Measurements from ENCODE around the gene MR1. TPM values are rescaled to one million over a fixed set of nuclear protein-coding genes. Genes with fewer than 3 reads are reported as not detected.

Gene MR1
- total and polyA plus RNA-seq, 2 donors from 2014 or later = 15.2 to 29.3 TPM

GRCh38 chr1:181083842-181084605 lies 50.2 kb downstream of the MR1 start:
- intact Hi-C loops (cut with DNase I) = loop anchor here (10.0 kb wide), 1 partner anchor 61 kb away; no protein-coding TSS in a partner anchor
- Histone ChIP-seq H3K27ac (ENCODE audit: low read depth in 2 of 2, low read length in 2 of 2) (no peak overlapping the region), H3K27me3 (ENCODE audit: control insufficient read depth, insufficient read depth, low read length) (no peaks in the 10 kb centered on the region), H3K4me3 (ENCODE audit: low read length in 3 of 3) (no peak overlapping the region), H3K9me3 (ENCODE audit: control insufficient read depth in 2 of 3, insufficient read depth in 1 of 3, low read length in 3 of 3) (no peaks in the 10 kb centered on the region), H3K4me1 (ENCODE audit: control insufficient read depth in 2 of 3, insufficient read depth in 2 of 3, low read depth in 1 of 3, low read length in 3 of 3) (peaks cover 0 to 3% (median 2%) of the 10 kb centered on the region in 3 donors), H3K36me3 (ENCODE audit: control insufficient read depth in 2 of 3, insufficient read depth in 3 of 3, low read length in 3 of 3) (no peaks in the 10 kb centered on the region), H3K9ac (ENCODE audit: low read length in 3 of 3) (no peak overlapping the region)
- TF ChIP-seq CTCF (IDR thresholded peaks at IDR 0.05; ENCODE audit: borderline replicate concordance, extremely low read depth, insufficient read depth) = peak; percentile 61
- DNase-seq = peak in 3 of 5 donors; percentile 32 to 68 (median 49)
- FAIRE-seq = no peak

DNA sequence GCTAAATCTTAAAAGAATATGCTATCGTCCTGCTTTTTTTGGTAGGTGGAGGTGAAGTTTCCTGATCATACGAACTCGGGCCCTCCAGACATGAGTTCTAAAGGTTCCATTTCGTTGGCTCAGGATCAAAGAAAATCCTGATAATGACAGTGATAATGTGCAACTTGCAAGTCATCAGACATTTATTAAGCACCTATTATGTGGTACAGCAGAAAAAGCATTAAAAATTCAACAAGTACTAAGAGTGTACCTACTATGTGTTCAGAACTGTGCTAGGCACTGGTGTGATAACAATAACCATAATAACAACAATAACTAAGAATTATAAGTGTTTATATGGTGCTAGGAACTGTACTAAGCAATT lies 50.8 kb downstream of the MR1 start:
- DNase-seq (no peak), FAIRE-seq (no peak)
- Histone ChIP-seq H3K27me3 (ENCODE audit: control insufficient read depth, insufficient read depth, low read length) (no peaks in the 10 kb centered on the region), H3K4me3 (ENCODE audit: low read length in 3 of 3) (no peak overlapping the region), H3K9me3 (ENCODE audit: control insufficient read depth in 2 of 3, insufficient read depth in 1 of 3, low read length in 3 of 3) (no peaks in the 10 kb centered on the region), H3K9ac (ENCODE audit: low read length in 3 of 3) (no peak overlapping the region), H3K36me3 (ENCODE audit: control insufficient read depth in 2 of 3, insufficient read depth in 3 of 3, low read length in 3 of 3) (no peaks in the 10 kb centered on the region), H3K4me1 (ENCODE audit: control insufficient read depth in 2 of 3, insufficient read depth in 2 of 3, low read depth in 1 of 3, low read length in 3 of 3) (peaks cover 0 to 3% (median 2%) of the 10 kb centered on the region in 3 donors), H3K27ac (ENCODE audit: low read depth in 2 of 2, low read length in 2 of 2) (no peak overlapping the region)
- intact Hi-C loops (cut with DNase I) = loop anchor here (10.0 kb wide), 1 partner anchor 60 kb away; no protein-coding TSS in a partner anchor
- no peak for TF ChIP-seq CTCF (IDR thresholded peaks at IDR 0.05; ENCODE audit: borderline replicate concordance, extremely low read depth, insufficient read depth)

GRCh38 chr1:181086091-181086490 lies 52.3 kb downstream of the MR1 start:
- FAIRE-seq = no peak
- no peak overlapping the region for H3K9ac ChIP-seq (ENCODE audit: low read length in 3 of 3)
- H3K9me3 ChIP-seq (ENCODE audit: control insufficient read depth in 2 of 3, insufficient read depth in 1 of 3, low read length in 3 of 3) = no peaks in the 10 kb centered on the region
- H3K4me1 ChIP-seq (ENCODE audit: control insufficient read depth in 2 of 3, insufficient read depth in 2 of 3, low read depth in 1 of 3, low read length in 3 of 3) = peaks cover 3 to 5% (median 3%) of the 10 kb centered on the region in 3 donors
- no peak overlapping the region for H3K27ac ChIP-seq (ENCODE audit: low read depth in 2 of 2, low read length in 2 of 2)
- no peaks in the 10 kb centered on the region for H3K27me3 ChIP-seq (ENCODE audit: control insufficient read depth, insufficient read depth, low read length)
- no peak for DNase-seq
- TF ChIP-seq CTCF (IDR thresholded peaks at IDR 0.05; ENCODE audit: borderline replicate concordance, extremely low read depth, insufficient read depth) = no peak
- no peak overlapping the region for H3K4me3 ChIP-seq (ENCODE audit: low read length in 3 of 3)
- no peaks in the 10 kb centered on the region for H3K36me3 ChIP-seq (ENCODE audit: control insufficient read depth in 2 of 3, insufficient read depth in 3 of 3, low read length in 3 of 3)
- intact Hi-C loops (cut with DNase I) = loop anchor here (10.0 kb wide), 1 partner anchor 59 kb away; no protein-coding TSS in a partner anchor
